Measurements from ENCODE around the gene CLCN7.

CLCN7 gene

GRCh38 chr16:1433756-1434155 is 41.1 kb downstream of the CLCN7 start:
- no peak for TF ChIP-seq CTCF (conservative IDR thresholded peaks at IDR 0.05; ENCODE audit: low read depth, low read length)
- no peak overlapping the region for H3K4me3 ChIP-seq (ENCODE audit: low read depth, low read length)

DNA sequence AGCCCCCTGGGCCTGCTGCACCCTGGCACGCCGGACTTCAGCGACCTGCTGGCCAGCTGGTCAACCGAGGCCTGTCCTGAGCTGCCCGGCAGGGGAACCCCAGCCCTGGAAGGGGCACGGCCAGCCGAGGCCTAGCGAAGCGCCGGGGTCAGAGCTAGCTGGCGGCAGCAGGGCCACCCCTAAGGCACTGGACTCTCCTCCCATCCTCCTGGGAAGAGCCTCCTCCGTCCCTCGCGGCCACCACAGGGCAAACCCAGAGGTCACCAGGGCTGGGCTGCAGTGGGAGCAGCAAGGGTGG is 41.6 kb downstream of the CLCN7 start:
- DNase-seq (ENCODE audit: low read depth) = no peak
- no peak for TF ChIP-seq CTCF (conservative IDR thresholded peaks at IDR 0.05; ENCODE audit: low read depth, low read length)
- no peak overlapping the region for H3K4me3 ChIP-seq (ENCODE audit: low read depth, low read length)

More at GRCh38 chr16:1433756-1434155, 41.1 kb downstream of the CLCN7 start:
- no peak for DNase-seq (ENCODE audit: low read depth)

DNA sequence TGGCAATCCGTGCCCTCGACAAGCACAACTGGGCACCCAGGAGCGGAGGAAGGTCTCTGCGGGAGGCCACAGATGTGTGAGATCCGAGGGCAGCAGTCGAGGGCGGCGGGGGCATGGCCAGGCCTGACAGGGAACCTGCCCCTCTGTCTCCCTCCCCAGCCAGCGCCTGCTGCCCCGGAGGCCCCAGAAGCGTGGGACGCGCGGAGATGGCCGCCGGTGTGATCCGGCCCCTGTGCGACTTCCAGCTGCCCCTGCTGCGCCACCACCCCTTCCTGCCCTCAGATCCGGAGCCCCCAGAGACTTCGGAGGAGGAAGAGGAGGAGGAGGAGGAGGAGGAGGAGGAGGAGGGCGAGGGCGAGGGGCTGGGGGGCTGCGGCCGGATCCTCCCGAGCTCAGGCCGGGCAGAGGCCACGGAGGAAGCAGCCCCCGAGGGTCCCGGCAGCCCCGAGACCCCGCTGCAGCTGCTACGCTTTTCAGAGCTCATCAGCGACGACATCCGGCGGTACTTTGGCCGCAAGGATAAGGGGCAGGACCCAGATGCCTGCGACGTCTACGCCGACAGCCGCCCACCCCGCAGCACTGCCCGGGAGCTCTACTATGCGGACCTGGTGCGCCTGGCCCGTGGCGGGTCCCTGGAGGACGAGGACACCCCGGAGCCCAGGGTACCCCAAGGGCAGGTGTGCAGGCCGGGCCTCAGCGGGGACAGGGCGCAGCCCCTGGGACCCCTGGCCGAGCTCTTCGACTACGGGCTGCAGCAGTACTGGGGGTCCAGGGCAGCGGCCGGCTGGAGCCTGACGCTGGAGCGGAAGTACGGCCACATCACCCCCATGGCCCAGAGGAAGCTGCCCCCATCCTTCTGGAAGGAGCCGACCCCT is 42.2 kb downstream of the CLCN7 start:
- DNase-seq (ENCODE audit: low read depth) = no peak
- no peak overlapping the region for H3K4me3 ChIP-seq (ENCODE audit: low read depth, low read length)
- TF ChIP-seq CTCF (conservative IDR thresholded peaks at IDR 0.05; ENCODE audit: low read depth, low read length) = no peak

DNA sequence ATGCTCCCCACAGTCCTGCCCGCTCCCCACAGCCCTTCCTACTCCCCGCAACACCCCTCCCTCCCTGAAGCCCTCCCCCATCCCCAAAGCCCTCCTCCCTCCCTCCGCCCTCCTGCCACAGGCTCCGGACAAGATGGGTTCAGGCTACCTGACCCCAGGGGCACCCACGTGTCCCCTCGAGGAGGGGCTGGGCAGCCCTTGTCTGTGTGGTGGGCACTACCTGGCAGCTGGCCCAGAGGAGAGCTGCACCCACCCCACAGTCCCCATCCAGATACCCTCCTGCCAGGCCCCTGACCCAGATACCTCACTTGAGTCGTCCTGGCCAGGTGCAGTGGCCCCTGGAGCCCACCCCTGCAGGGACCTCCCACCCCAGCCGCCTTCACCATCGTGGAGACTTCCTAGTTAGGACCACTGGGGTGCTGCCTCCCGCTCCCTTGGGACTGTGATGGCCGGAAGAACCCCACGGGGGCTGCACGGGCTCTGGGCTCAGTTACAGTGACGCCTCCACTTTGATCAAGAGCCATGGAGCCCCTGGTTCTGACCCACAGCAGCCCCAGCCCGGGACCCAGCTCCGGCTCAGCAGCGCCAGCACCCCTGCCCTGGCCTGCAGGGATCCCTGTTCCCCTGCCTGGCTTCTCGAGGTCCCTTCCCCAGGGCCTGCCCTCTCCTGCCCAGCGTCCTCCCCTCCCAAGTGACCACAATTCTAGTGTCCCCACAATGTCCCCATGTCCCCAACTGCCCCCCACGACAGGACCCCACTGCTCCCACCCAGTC is 43.1 kb downstream of the CLCN7 start:
- no peak for TF ChIP-seq CTCF (conservative IDR thresholded peaks at IDR 0.05; ENCODE audit: low read depth, low read length)
- H3K4me3 ChIP-seq (ENCODE audit: low read depth, low read length) = no peak overlapping the region
- no peak for DNase-seq (ENCODE audit: low read depth)

DNA sequence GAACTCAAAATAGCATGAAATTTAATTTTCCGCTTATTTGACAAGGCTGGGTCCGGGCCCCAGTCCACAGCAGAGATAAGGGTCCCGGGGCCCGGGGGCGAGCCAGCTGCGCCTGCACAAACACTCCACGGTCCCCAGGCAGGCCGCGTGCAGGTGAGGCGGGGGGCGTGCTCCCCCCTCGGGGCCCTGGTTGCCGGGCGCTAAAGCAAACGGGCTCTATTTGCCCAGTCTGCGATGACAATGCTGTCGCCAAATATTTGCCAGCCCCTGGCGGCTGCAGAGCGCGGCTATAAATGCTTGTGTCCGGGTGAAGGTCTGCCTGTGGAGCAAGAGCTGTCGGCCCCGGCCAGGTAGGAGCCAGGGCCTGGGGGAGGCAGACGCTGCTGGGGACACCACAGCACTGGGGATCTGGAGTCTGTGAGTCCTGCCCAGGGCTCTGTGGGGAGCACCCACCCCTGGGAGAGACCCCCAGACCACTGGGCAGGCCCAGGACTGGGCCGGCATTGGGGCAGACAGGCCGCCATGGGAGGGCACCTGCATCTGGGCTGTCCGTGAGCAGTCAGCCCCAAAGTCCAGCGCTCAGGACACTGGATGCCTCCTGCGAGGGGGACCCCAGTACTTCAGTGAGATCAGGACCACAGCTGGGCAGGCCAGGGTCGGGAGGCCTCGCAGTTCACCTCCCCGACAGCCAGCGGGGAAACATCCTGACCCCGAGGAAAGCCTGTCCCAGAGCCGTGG is 43.9 kb downstream of the CLCN7 start, which contains the start of gene PERCC1:
Gene PERCC1 (plus strand): TSS at position 320 of the 738 bp plus-strand sequence. CDS start 1,516 bp downstream, outside the sequence.
- H3K4me3 ChIP-seq (ENCODE audit: low read depth, low read length) = no peak within 1 kb of the TSS
- DNase-seq (ENCODE audit: low read depth) = no peak
- TF ChIP-seq CTCF (conservative IDR thresholded peaks at IDR 0.05; ENCODE audit: low read depth, low read length) = no peak

- no peak for DNase-seq (ENCODE audit: low read depth)
- TF ChIP-seq CTCF (conservative IDR thresholded peaks at IDR 0.05; ENCODE audit: low read depth, low read length) = no peak
- no peak overlapping the region for H3K4me3 ChIP-seq (ENCODE audit: low read depth, low read length)
Measured at GRCh38 chr16:1430214-1430758, 44.5 kb downstream of the CLCN7 start.
